ENCODE measurements around the gene MAD1L1. TPM values are rescaled to one million over a fixed set of nuclear protein-coding genes. Genes with fewer than 3 reads are reported as not detected.

MAD1L1 gene
- total and polyA plus RNA-seq, 2 of the 13 experiments (the other 11 are each of a cell fraction or from before 2014, with no cell fraction given), result 17.4 to 64.7 TPM

- Histone ChIP-seq H3K27ac (ENCODE audit: extremely low read length, insufficient read depth, low read length) (no peak overlapping the region), H4K20me1 (ENCODE audit: insufficient read depth, low read length) (no peaks in the 10 kb centered on the region), H3K36me3 (replicated peaks in 1 of 2; ENCODE audit: control insufficient read depth in 1 of 2, insufficient read depth in 2 of 2, low read length in 2 of 2) (peaks cover 9 to 11% of the 10 kb centered on the region in 2 experiments; a peak in 3 of 5 replicates), H3K4me3 (replicated peaks in 1 of 3; ENCODE audit: insufficient read depth in 1 of 3, low read depth in 2 of 3, low read length in 3 of 3) (no peak overlapping the region), H3K27me3 (ENCODE audit: control insufficient read depth in 1 of 2, insufficient read depth in 2 of 2, low read length in 2 of 2) (no peaks in the 10 kb centered on the region), H3K9ac (ENCODE audit: insufficient read depth, low read depth, low read length) (no peak overlapping the region), H3K4me2 (ENCODE audit: low read depth, low read length) (no peak overlapping the region), H3K4me1 (ENCODE audit: insufficient read depth, low read length) (no peaks in the 10 kb centered on the region), H3K9me3 (ENCODE audit: low read length) (no peaks in the 10 kb centered on the region), H2AFZ (ENCODE audit: low read length) (no peak overlapping the region), H3K79me2 (ENCODE audit: insufficient read depth, low read length) (no peaks in the 10 kb centered on the region)
- TF ChIP-seq ZMYM3 (CRISPR knock-in tag; IDR thresholded peaks at IDR 0.05) (no peak), ZNF124 (CRISPR knock-in tag; IDR thresholded peaks at IDR 0.05) (no peak), KDM2A (CRISPR knock-in tag; IDR thresholded peaks at IDR 0.05; ENCODE audit: borderline replicate concordance, low read depth) (no peak), TARDBP (CRISPR knock-in tag; IDR thresholded peaks at IDR 0.05) (no peak), ZNF235 (CRISPR knock-in tag; IDR thresholded peaks at IDR 0.05; ENCODE audit: borderline replicate concordance) (no peak), GATAD1 (CRISPR knock-in tag; IDR thresholded peaks at IDR 0.05) (no peak), PLRG1 (conservative IDR thresholded peaks at IDR 0.05) (no peak), ATRX (CRISPR knock-in tag; IDR thresholded peaks at IDR 0.05; ENCODE audit: borderline replicate concordance) (no peak), ZNF280B (CRISPR knock-in tag; IDR thresholded peaks at IDR 0.05; ENCODE audit: borderline replicate concordance) (no peak), NR2C2 (CRISPR knock-in tag; IDR thresholded peaks at IDR 0.05; ENCODE audit: borderline replicate concordance) (no peak), BRD4 (CRISPR knock-in tag; IDR thresholded peaks at IDR 0.05) (no peak), NR1H2 (CRISPR knock-in tag; IDR thresholded peaks at IDR 0.05; ENCODE audit: borderline replicate concordance, low read depth) (no peak), IRF2 (CRISPR knock-in tag; IDR thresholded peaks at IDR 0.05) (no peak), U2AF2 (IDR thresholded peaks at IDR 0.05; ENCODE audit: low read depth, low read length) (no peak), SAFB2 (CRISPR knock-in tag; IDR thresholded peaks at IDR 0.05; ENCODE audit: borderline replicate concordance, low read depth) (no peak)
- in situ Hi-C loops (cut with HindIII; ENCODE audit: extremely low pct_ligation_motif_present, low pct_unique_long_range_greater_than_20kb), result no loop called here
- intact Hi-C loops (cut with micrococcal nuclease; ENCODE audit: unreplicated experiment), result no loop called here
- no TSS peak for BruUV-seq (replicated peaks)
- CTCF ChIA-PET (ENCODE audit: low intra/inter-chr PET ratio, low total read pairs), result no interaction called here
- 96% methylated on average over 29 of the region's 41 CpGs for WGBS (ENCODE audit: low lambda C conversion rate)
- DNase-seq (ENCODE audit: low spot score), result no peak
- no peak for FAIRE-seq
- no peak for ATAC-seq
- POLR2A ChIA-PET, result no interaction called here
These were observed 335.5 kb downstream of the MAD1L1 start for GRCh38 chr7:1897076-1897860.

Measured in HepG2 (cell line).